Endothelial cell of umbilical vein (primary cell): ENCODE data around the gene IFT52. TPM values are rescaled to one million over a fixed set of nuclear protein-coding genes. Genes with fewer than 3 reads are reported as not detected.
"Not testable (repeated sequence)": the region's sequence is repeated elsewhere in the genome, so short reads cannot be mapped to it uniquely, and the experiment has no call there.

Experiments used
- BruUV-seq: library from RNA; stranded (reverse); fragments of 400-500 nt; replicated peaks from 2 replicates; lab custom pipeline; 2021; lab: Mats Ljungman, UMichigan
- CTCF ChIA-PET: fragments of 300-600, 350-600 bp; sonication (Branson Sonifier 250); formaldehyde crosslinking; loops from one replicate; lab custom pipeline; 2021; ENCODE audit warnings: antibody characterized with exemption, inconsistent platforms; lab: Charles Lee
- POLR2A ChIA-PET: fragments of 300-600, 350-600 bp; sonication (Branson Sonifier 250); formaldehyde crosslinking; loops from one replicate; lab custom pipeline; 2021; ENCODE audit warnings: antibody characterized with exemption, inconsistent platforms; lab: Charles Lee
- DNase-seq: peaks from one replicate; pipeline ENCODE4 v3.0.0-alpha.2; 2011; ENCODE audit warnings: low read depth, low spot score
- FAIRE-seq: peaks from 2 replicates; lab custom pipeline; 2011; peaks lifted over from hg19 to GRCh38; lab: Jason Lieb, UNC
- H2AFZ ChIP-seq: 2 replicates; pipeline ENCODE4 v1.6.0; 2012; ENCODE audit warnings: low read depth, low read length, control low read depth, inconsistent platforms
- H3K27ac ChIP-seq: 2 replicates; pipeline ENCODE4 v1.5.1; 2011; ENCODE audit warnings: low read depth, mild to moderate bottlenecking, control low read depth, low read length, moderate library complexity; ENCODE audit not compliant: insufficient read depth
- H3K27me3 ChIP-seq, 2 experiments: 2 replicates each; pipeline versions ENCODE4 v1.6.0 to v1.6.1; 2011; ENCODE audit warnings: low read length in 2 of 2, mixed read lengths in 1 of 2; ENCODE audit not compliant: control insufficient read depth in 2 of 2, insufficient read depth in 2 of 2
- H3K36me3 ChIP-seq, 2 experiments: 2 replicates in 1 of 2; 3 replicates in 1 of 2; pipeline ENCODE4 v1.5.1; 2011; ENCODE audit warnings: low read length in 2 of 2, mild to moderate bottlenecking in 1 of 2, moderate library complexity in 1 of 2; ENCODE audit not compliant: control insufficient read depth in 2 of 2, insufficient read depth in 2 of 2; ENCODE audit errors: extremely low read depth in 1 of 2
- H3K4me1 ChIP-seq: 3 replicates; pipeline ENCODE4 v1.5.1; 2011; ENCODE audit warnings: mild to moderate bottlenecking, low read length; ENCODE audit not compliant: control insufficient read depth, insufficient read depth; ENCODE audit errors: extremely low read depth
- H3K4me2 ChIP-seq: 2 replicates; pipeline ENCODE4 v1.6.1; 2011; ENCODE audit warnings: low read length, control low read depth, mixed read lengths; ENCODE audit not compliant: insufficient read depth
- H3K4me3 ChIP-seq, 3 experiments: fragments of 200-600 bp in 1 of 3; sonication (generic), shearing (Covaris generic) in 1 of 3; replicated peaks in 1 of 3; 2 replicates each; pipeline ENCODE4 v1.5.1; 2011 to 2016; ENCODE audit warnings: control low read depth in 3 of 3, low read length in 3 of 3, mild to moderate bottlenecking in 2 of 3, inconsistent platforms in 1 of 3, low read depth in 1 of 3, moderate library complexity in 1 of 3; ENCODE audit not compliant: insufficient read depth in 1 of 3
- H3K79me2 ChIP-seq: 2 replicates; pipeline ENCODE4 v1.6.0; 2012; ENCODE audit warnings: low read length, inconsistent platforms; ENCODE audit not compliant: control insufficient read depth, insufficient read depth
- H3K9ac ChIP-seq: replicated peaks from 2 replicates; pipeline ENCODE3; 2011; ENCODE audit warnings: low read length, control low read depth; ENCODE audit not compliant: insufficient read depth; ENCODE audit errors: extremely low read depth
- H3K9me1 ChIP-seq: replicated peaks from 3 replicates; pipeline ENCODE4 v1.6.0; 2011; ENCODE audit warnings: mild to moderate bottlenecking, low read length; ENCODE audit not compliant: control insufficient read depth, insufficient read depth; ENCODE audit errors: extremely low read depth
- H3K9me3 ChIP-seq: replicated peaks from 2 replicates; pipeline ENCODE4 v1.5.1; 2012; ENCODE audit warnings: low read length, inconsistent platforms; ENCODE audit not compliant: control insufficient read depth, insufficient read depth
- H4K20me1 ChIP-seq: replicated peaks from 2 replicates; pipeline ENCODE3; 2011; ENCODE audit warnings: mild to moderate bottlenecking, low read length; ENCODE audit not compliant: control insufficient read depth, insufficient read depth; ENCODE audit errors: extremely low read depth
- EZH2 ChIP-seq: IDR thresholded peaks from 2 replicates; pipeline ENCODE4 v1.6.1; 2012; ENCODE audit warnings: borderline replicate concordance, low read depth, mild to moderate bottlenecking, moderate library complexity, low read length, inconsistent platforms; ENCODE audit not compliant: severe bottlenecking
- FOS ChIP-seq: IDR thresholded peaks from 2 replicates; pipeline ENCODE4 v1.6.1; 2011; ENCODE audit warnings: mild to moderate bottlenecking, low read length, moderate library complexity, borderline replicate concordance; ENCODE audit not compliant: insufficient read depth
- GATA2 ChIP-seq: IDR thresholded peaks from 2 replicates; pipeline ENCODE4 v1.7.0; 2011; ENCODE audit warnings: low read depth, mild to moderate bottlenecking, moderate library complexity, mixed read lengths, low read length; ENCODE audit not compliant: insufficient read length, insufficient read depth
- JUN ChIP-seq: IDR thresholded peaks from 2 replicates; pipeline ENCODE4 v1.6.1; 2011; ENCODE audit warnings: borderline replicate concordance, low read depth; ENCODE audit not compliant: insufficient read length, insufficient read depth
- MYC ChIP-seq: IDR thresholded peaks from one replicate; pipeline ENCODE4 v1.6.1; 2011; ENCODE audit warnings: mild to moderate bottlenecking, low read depth, low read length
- POLR2A ChIP-seq: IDR thresholded peaks from 2 replicates; pipeline ENCODE4 v1.6.1; 2012; ENCODE audit warnings: low read depth, mild to moderate bottlenecking, control low read depth, low read length
- POLR2AphosphoS5 ChIP-seq: IDR thresholded peaks from 2 replicates; pipeline ENCODE4 v1.6.1; 2012; ENCODE audit warnings: low read depth, mild to moderate bottlenecking, control low read depth, low read length, moderate library complexity; ENCODE audit not compliant: insufficient read depth
- dilution Hi-C: fragments of 300-500 bp; cut with MboI; formaldehyde crosslinking; loops from one replicate; pipeline ENCODE4 v1.15.0; 2019; ENCODE audit warnings: low sequenced_read_pairs; ENCODE audit not compliant: extremely low pct_ligation_motif_present
- intact Hi-C: fragments of 100-400 bp; cut with micrococcal nuclease; formaldehyde crosslinking; loops from one replicate; pipeline ENCODE4 v1.10.0; 2022
- polyA plus RNA-seq, 4 experiments: library from polyadenylated mRNA; depleted of rRNA in 3 of 4; stranded (reverse) in 3 of 4; unstranded in 1 of 4; fragments of >200 nt; gene quantifications; 2 replicates each; pipeline versions ENCODE4 v1.2.1 to v1.2.3, GENCODE V29; 2011 to 2012; ENCODE audit warnings: missing spikeins in 1 of 4
- total RNA-seq: library from RNA; stranded (reverse); gene quantifications from 2 replicates; pipeline ENCODE4 v1.2.3, GENCODE V29; 2021
- TF ChIP-seq, protein P1 (sequence below): IDR thresholded peaks from 2 replicates; pipeline ENCODE4 v1.6.1; 2011; ENCODE audit not compliant: insufficient read depth, insufficient read length
- TF ChIP-seq, protein P2 (sequence below), 2 donors: IDR thresholded peaks; 1 replicate in 1 of 2; 2 replicates in 1 of 2; pipeline ENCODE4 v1.5.1; 2011; ENCODE audit warnings: low read length in 2 of 2, mild to moderate bottlenecking in 2 of 2, moderate library complexity in 2 of 2, control low read depth in 1 of 2, inconsistent platforms in 1 of 2, low read depth in 1 of 2; ENCODE audit not compliant: insufficient read depth in 1 of 2; ENCODE audit errors: extremely low read depth in 1 of 2

Gene IFT52
- total and polyA plus RNA-seq, 2 donors (not counting 3 experiments of a cell fraction or from before 2014, with no cell fraction given): 30.0 to 33.4 TPM

DNA sequence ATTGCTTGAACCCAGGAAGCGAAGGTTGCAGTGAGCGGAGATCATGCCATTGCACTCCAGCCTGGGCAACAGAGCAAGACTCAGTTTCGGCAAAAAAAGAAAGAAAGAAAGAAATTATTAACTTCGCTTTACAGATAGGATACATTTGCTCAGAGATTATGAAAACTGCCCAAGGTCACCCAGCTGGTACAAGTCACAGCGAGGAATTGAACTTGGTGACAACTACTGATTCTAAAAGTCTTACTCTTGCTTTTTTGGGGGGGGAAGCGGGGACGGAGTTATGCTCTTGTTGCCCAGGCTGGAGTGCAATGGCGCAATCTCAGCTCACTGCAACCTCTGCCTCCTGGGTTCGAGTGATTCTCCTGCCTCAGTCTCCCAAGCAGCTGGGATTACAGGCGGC lies 2.2 kb upstream of the IFT52 start:
- BruUV-seq, H2AFZ ChIP-seq, H3K9ac ChIP-seq, H3K4me2 ChIP-seq, H3K36me3 ChIP-seq, intact Hi-C loops, DNase-seq, H3K9me1 ChIP-seq, FAIRE-seq, H3K27me3 ChIP-seq, dilution Hi-C loops, H3K27ac ChIP-seq, H3K4me1 ChIP-seq, H3K4me3 ChIP-seq, POLR2A ChIA-PET, H3K79me2 ChIP-seq, H3K9me3 ChIP-seq, CTCF ChIA-PET, H4K20me1 ChIP-seq: not testable (repeated sequence)

DNA sequence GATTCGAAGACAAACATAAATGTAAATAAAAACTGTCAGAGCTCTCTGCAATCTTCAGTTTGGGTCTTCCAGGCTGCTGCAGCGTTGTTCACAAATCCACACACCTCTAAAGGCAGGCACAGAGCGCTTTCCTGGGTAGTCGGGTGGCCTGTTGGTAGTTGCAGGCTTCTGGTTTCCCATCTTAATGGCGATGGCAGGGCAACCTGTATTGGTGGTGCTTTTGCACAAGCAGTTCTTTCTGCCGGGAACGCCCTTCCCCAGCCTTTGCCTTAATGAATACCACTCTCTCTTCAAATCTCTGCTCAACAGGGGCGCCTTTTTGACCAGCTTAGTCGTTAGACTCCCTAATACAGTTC lies 723 bp upstream of the IFT52 start:
- FAIRE-seq (peak; percentile 61), DNase-seq (no peak)
- H3K9ac ChIP-seq: peak overlapping the region; percentile 23
- peaks cover 9% of the 10 kb centered on the region for H3K4me1 ChIP-seq
- peaks cover 2% of the 10 kb centered on the region in 2 experiments for H3K27me3 ChIP-seq
- peak overlapping the region; percentile 36 to 100 (median 80) for H3K4me3 ChIP-seq
- H2AFZ ChIP-seq: peak overlapping the region; percentile 95
- TF ChIP-seq JUN: no peak
- no peak for TF ChIP-seq POLR2AphosphoS5
- no peak for TF ChIP-seq EZH2
- no peak for TF ChIP-seq FOS
- TF ChIP-seq, protein P1, sequence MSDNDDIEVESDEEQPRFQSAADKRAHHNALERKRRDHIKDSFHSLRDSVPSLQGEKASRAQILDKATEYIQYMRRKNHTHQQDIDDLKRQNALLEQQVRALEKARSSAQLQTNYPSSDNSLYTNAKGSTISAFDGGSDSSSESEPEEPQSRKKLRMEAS: no peak
- no peak for TF ChIP-seq GATA2
- no peak for TF ChIP-seq POLR2A
- no peak for TF ChIP-seq MYC
- TF ChIP-seq, protein P2, sequence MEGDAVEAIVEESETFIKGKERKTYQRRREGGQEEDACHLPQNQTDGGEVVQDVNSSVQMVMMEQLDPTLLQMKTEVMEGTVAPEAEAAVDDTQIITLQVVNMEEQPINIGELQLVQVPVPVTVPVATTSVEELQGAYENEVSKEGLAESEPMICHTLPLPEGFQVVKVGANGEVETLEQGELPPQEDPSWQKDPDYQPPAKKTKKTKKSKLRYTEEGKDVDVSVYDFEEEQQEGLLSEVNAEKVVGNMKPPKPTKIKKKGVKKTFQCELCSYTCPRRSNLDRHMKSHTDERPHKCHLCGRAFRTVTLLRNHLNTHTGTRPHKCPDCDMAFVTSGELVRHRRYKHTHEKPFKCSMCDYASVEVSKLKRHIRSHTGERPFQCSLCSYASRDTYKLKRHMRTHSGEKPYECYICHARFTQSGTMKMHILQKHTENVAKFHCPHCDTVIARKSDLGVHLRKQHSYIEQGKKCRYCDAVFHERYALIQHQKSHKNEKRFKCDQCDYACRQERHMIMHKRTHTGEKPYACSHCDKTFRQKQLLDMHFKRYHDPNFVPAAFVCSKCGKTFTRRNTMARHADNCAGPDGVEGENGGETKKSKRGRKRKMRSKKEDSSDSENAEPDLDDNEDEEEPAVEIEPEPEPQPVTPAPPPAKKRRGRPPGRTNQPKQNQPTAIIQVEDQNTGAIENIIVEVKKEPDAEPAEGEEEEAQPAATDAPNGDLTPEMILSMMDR (IDR thresholded peaks at IDR 0.05; ENCODE audit: extremely low read depth in 1 of 2, insufficient read depth in 1 of 2, low read depth in 1 of 2, low read length in 2 of 2): no peak
- ChIA-PET POLR2A (interaction anchor here (1.1 to 1.4 kb wide), 2 partner anchors 76 to 133 kb away, joined by 3 to 9 read pairs; no protein-coding TSS in a partner anchor), CTCF (interaction anchor here (1.0 to 1.9 kb wide), 5 partner anchors 39 to 490 kb away, joined by 3 to 25 read pairs (median 6); no protein-coding TSS in a partner anchor)
- TSS peak; percentile 37 for BruUV-seq
- H3K36me3 ChIP-seq: no peaks in the 10 kb centered on the region
- no peaks in the 10 kb centered on the region for H4K20me1 ChIP-seq
- H3K27ac ChIP-seq: peak overlapping the region; percentile 91
- H3K9me3 ChIP-seq: no peaks in the 10 kb centered on the region
- intact Hi-C loops (loop anchor here (2.0 to 5.0 kb wide), 4 partner anchors 51 to 133 kb away; partner anchors contain the start of genes MYBL2 and SRSF6), dilution Hi-C loops (no loop called here)
- no peaks in the 10 kb centered on the region for H3K9me1 ChIP-seq
- peaks cover 3% of the 10 kb centered on the region for H3K79me2 ChIP-seq
- H3K4me2 ChIP-seq: peak overlapping the region; percentile 83

DNA sequence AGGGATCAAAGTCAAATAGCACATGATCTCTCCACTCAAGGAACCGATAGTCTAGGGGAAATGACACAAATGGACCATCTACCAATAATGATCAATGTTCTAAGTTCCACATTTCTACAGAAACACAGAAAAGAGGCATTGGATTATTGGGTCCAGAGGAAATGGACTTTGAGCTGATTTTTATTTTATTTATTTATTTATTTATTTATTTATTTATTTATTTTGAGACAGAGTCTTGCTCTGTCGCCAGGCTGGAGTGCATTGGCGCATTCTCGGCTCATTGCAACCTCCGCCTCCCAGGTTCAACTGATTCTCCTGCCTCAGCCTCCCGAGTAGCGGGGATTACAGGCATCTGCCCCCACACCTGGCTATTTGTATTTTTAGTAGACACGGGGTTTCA lies 11.2 kb downstream of the IFT52 start:
- H4K20me1 ChIP-seq, FAIRE-seq, dilution Hi-C loops, H3K4me3 ChIP-seq, H3K4me2 ChIP-seq, H3K9me3 ChIP-seq, H2AFZ ChIP-seq, BruUV-seq, H3K9me1 ChIP-seq, POLR2A ChIA-PET, H3K27me3 ChIP-seq, intact Hi-C loops, H3K4me1 ChIP-seq, H3K79me2 ChIP-seq, DNase-seq, H3K27ac ChIP-seq, H3K9ac ChIP-seq: not testable (repeated sequence)
- H3K36me3 ChIP-seq: peaks cover 6 to 19% of the 10 kb centered on the region in 2 experiments
- CTCF ChIA-PET: interaction anchor here (1.0 kb wide), 1 partner anchor 64 kb away, joined by 3 read pairs; no protein-coding TSS in a partner anchor
